HG03039 (cell line): ENCODE results near the gene IRF4.

Source experiments
- ATAC-seq: cut with Tn5 transposase; IDR thresholded peaks from one replicate; pipeline ENCODE4 v1.9.1; 2021; ENCODE audit warnings: mild to moderate bottlenecking, moderate library complexity; ENCODE audit not compliant: unreplicated experiment

Gene IRF4

DNA sequence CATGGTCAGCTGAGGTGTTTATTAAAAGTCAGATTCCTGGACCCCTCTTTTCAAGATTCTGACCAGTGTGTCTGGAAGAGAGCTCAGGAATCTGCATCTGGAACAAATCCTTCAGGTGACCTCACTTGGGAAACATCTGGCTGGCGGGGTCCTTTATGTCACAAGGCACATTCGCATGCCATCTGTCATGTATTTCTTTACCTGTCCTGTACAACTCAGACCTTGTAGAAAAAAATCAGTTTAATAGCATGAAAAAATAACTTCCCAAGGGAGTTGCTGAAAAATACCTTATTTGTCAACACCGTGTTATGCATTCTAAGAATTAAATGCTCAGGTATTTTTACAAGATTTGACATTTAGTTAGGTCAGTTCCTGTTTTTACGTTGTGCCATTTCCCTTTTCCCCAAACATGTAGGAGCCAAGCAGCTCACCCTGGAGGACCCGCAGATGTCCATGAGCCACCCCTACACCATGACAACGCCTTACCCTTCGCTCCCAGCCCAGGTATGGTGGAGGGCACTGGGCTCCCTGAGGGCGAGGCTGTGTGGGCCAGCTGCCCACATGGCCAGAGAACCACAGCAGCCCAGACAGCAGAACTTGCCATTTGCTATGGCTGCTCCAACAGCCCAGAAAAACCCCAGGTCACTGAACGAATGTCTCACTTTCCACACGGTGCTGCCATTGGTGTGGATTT lies 4.0 kb downstream of the IRF4 start:
- ATAC-seq = no peak

GRCh38 chr6:396126-396520 lies 4.6 kb downstream of the IRF4 start:
- ATAC-seq = no peak

DNA sequence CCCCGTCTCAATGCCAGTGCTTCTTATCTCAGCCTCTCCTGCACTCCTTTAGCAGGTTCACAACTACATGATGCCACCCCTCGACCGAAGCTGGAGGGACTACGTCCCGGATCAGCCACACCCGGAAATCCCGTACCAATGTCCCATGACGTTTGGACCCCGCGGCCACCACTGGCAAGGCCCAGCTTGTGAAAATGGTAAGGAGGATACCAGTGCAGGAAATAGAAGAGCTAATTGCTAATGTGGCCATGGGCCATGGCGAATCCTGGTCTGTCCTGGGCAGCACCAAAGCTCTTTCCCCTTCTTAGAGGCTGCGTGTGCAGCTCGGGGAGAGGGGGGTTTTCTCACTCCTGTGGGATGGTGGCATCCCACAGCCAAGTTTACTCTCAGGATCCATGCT lies 5.5 kb downstream of the IRF4 start:
- ATAC-seq = no peak

GRCh38 chr6:397604-398003 lies 6.1 kb downstream of the IRF4 start:
- ATAC-seq = no peak

DNA sequence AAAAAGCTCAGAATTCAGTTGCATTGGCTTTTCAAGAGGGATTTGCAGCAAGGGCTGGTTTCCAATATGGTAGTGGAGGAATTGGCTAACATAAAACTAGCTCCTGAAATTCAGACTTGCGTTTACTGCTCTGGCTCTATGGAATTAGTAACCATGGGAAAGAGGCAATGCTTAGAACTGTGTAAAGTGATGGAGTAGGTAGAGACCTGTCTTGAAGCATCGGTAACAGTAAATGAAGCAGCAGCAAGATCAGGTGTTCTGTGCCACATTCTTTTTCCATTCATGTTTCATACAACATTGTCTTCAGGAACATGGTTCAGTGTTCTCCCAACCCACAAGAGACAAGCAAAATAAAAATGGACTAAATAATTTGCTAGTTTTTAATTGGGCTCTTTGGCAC lies 6.5 kb downstream of the IRF4 start:
- ATAC-seq = no peak

DNA sequence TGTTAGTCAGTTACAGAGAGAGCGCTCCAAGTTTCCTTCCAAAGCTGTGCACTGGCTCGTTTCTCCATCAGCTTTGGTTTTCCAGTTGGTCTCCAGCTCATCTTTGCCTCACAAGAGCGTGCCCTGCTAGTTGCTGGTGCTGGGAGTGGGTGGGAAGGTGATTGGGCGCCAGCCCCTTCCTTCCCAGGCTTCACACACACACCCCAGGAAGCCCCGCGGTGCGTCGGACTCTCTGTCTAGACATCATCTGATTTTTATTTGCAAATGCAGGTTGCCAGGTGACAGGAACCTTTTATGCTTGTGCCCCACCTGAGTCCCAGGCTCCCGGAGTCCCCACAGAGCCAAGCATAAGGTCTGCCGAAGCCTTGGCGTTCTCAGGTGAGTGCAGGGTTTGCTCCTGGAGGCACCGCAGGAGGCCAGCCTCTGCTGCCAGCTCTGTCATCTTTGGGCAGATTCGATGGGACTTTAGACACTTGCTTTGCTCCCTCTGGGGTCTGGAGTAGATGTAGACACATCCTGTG lies 7.1 kb downstream of the IRF4 start:
- ATAC-seq = no peak

- no peak for ATAC-seq
Observed at GRCh38 chr6:399785-400534, 8.4 kb downstream of the IRF4 start.

- ATAC-seq = no peak
Observed at GRCh38 chr6:400815-401214, 9.3 kb downstream of the IRF4 start.

- no peak for ATAC-seq
Observed at GRCh38 chr6:401239-401993, 9.9 kb downstream of the IRF4 start.

DNA sequence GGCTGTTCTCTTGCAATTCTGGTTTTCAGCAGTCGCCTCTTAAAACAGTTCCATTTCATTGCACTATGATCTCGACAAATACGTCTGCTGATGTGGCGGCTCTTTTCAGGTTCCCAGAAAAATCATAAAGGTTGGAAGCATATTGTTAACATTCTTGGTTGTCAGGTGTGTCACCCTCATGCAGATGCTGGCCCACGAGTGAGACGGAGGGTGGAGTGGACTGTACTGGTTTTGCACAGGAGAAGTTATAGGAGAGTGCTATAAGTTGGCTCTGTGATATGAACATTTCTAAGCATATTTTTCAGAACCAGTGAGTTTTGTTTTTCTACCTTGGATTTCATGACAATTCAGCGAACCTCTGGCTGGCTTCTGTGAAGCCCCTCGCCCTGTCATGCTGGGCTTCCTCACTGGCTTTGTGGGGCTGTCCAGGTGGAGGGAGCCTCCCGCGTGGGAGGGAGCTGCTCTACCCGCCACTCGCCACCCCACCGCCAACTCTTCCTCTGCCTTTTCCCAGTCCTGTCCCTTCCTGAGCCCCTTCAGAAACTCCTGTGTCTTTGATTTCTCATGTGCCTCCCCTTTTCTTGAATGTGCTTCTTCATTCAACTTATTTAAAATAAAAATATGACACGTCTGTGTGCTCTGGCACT lies 10.6 kb downstream of the IRF4 start:
- ATAC-seq = no peak

DNA sequence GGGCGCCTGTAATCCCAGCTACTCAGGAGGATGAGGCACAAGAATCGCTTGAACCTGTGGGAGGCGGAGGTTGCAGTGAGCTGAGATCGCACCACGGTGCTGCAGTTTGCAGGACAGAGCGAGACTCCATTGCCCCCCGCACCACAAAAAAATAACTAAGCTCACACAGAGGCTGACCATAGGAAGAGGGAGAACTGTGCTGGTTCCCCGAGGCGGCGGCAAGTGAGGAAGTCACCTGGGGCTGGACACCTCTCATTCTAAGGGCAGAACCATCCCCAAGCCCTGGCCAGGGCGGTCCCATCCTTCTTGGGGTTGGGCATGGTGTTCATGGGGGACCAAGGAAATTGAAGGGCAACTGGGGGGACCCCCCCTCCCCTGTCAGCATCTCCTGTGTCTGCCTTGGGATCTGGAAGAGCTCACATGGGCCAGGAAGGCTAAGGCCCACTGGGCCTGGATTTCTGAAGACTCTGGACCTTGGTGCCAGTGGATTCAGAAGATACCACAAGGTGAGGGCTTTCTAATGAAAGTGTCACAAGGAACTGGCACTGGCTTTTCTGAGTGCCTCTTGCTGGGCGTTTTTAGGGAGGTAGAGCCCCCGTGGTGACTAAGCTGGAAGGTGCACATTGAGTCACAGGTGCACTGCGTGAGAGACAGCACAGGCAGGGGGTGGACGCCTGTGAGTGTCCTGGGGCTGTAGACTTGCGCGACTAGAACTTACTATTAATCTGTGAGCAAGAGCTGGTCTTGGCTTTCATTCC lies 11.5 kb downstream of the IRF4 start:
- ATAC-seq = no peak

DNA sequence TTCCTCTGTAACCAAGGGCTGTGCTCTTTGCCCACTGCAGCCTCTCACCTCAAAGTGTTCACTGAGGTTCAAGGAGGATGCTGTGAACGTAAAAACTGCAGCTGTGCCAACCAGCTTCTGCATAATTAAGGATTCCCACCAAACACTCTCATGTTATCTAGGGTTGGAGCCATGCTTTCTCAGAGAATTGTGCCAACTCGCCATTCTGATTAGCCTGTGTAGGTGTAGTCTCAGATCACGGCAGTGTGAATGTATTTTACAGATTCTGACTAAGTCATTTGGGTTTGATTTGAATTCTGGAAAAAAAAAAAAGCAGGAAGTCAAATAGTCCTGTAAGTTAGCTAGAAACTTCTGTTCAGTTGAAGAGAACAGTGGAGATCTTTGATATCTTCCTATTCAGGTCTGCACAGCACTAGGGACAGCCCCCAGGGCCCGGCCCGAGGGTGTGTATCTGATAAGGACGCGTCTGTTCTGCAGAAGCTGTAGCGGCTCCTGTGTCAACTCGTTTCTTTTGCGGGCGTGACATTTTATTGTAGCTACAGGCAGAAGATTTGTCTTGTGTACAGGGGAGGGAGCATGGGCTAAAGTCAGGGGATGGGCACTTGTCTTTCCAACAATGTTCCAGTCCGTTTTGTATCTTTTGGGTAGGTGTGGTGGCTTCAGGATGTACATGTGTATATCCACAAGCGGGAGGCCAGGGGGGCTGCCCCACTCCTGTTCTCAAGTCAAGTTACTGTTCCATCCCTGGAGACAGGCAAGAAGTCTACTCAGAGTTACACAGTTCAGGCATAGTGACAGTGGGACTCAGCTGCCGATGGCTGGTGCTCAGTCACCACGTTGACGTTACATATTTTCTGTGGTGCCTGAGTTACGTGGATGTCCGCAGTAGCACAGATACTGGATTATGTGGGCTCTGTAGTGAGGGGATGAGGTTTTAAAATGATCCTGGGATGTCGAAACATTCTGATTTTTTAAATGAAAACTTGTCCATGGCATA lies 12.4 kb downstream of the IRF4 start:
- ATAC-seq = no peak

- no peak for ATAC-seq
Observed at GRCh38 chr6:404685-405423, 13.3 kb downstream of the IRF4 start.

- ATAC-seq = no peak
Observed at GRCh38 chr6:408148-408547, 16.6 kb downstream of the IRF4 start.

- ATAC-seq = no peak
Observed at GRCh38 chr6:408599-409102, 17.1 kb downstream of the IRF4 start.

DNA sequence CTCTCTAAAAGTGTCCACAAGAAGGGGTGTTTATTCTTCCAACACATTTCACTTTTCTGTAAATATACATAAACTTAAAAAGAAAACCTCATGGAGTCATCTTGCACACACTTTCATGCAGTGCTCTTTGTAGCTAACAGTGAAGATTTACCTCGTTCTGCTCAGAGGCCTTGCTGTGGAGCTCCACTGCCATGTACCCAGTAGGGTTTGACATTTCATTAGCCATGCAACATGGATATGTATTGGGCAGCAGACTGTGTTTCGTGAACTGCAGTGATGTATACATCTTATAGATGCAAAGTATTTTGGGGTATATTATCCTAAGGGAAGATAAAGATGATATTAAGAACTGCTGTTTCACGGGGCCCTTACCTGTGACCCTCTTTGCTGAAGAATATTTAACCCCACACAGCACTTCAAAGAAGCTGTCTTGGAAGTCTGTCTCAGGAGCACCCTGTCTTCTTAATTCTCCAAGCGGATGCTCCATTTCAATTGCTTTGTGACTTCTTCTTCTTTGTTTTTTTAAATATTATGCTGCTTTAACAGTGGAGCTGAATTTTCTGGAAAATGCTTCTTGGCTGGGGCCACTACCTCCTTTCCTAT lies 17.9 kb downstream of the IRF4 start:
- ATAC-seq = no peak

- ATAC-seq = no peak
Observed at GRCh38 chr6:410555-411395, 19.2 kb downstream of the IRF4 start.
